HepG2 (cell line): ENCODE measurements around the gene CHST13. TPM values are rescaled to one million over a fixed set of nuclear protein-coding genes. Genes with fewer than 3 reads are reported as not detected.

Experiments used
- FOXP4 ChIP-seq: sonication (generic); formaldehyde crosslinking; IDR thresholded peaks from 2 replicates; pipeline ENCODE4 v1.4.0; 2020; ENCODE audit warnings: missing genetic modification reagents
- HDAC1 ChIP-seq: sonication (generic); formaldehyde crosslinking; IDR thresholded peaks from 2 replicates; pipeline ENCODE4 v1.5.1; 2020; ENCODE audit warnings: mild to moderate bottlenecking, missing genetic modification reagents
- JUNB ChIP-seq: sonication (generic); formaldehyde crosslinking; IDR thresholded peaks from 2 replicates; pipeline ENCODE4 v1.8.0; 2022; ENCODE audit warnings: missing genetic modification reagents, mild to moderate bottlenecking, borderline replicate concordance
- NFRKB ChIP-seq: fragments of 450-650 bp; IDR thresholded peaks from 2 replicates; pipeline ENCODE4 v1.6.1; 2017
- POGZ ChIP-seq: sonication (generic); formaldehyde crosslinking; IDR thresholded peaks from 2 replicates; pipeline ENCODE4 v1.4.0; 2020; ENCODE audit warnings: mild to moderate bottlenecking, missing genetic modification reagents
- RBFOX2 ChIP-seq: fragments of 200-400 bp; formaldehyde crosslinking; IDR thresholded peaks from 2 replicates; pipeline ENCODE4 v1.6.1; 2017; ENCODE audit warnings: low read depth, mild to moderate bottlenecking, low read length
- SRY ChIP-seq: sonication (generic); formaldehyde crosslinking; IDR thresholded peaks from 2 replicates; pipeline ENCODE4 v1.8.0; 2022; ENCODE audit warnings: mild to moderate bottlenecking, missing genetic modification reagents
- UBTF ChIP-seq: sonication (generic); formaldehyde crosslinking; IDR thresholded peaks from 2 replicates; pipeline ENCODE4 v1.4.0; 2020; ENCODE audit warnings: mild to moderate bottlenecking, missing genetic modification reagents
- ZBTB49 ChIP-seq: sonication (generic); formaldehyde crosslinking; IDR thresholded peaks from 2 replicates; pipeline ENCODE4 v1.4.0; 2020; ENCODE audit warnings: missing genetic modification reagents, borderline replicate concordance
- ZMAT5 ChIP-seq: sonication (generic); formaldehyde crosslinking; IDR thresholded peaks from 2 replicates; pipeline ENCODE4 v1.5.0; 2020; ENCODE audit warnings: mild to moderate bottlenecking, low read depth, missing genetic modification reagents, borderline replicate concordance
- ZNF253 ChIP-seq: sonication (generic); formaldehyde crosslinking; IDR thresholded peaks from 2 replicates; pipeline ENCODE4 v1.8.0; 2022; ENCODE audit warnings: mild to moderate bottlenecking, missing genetic modification reagents, borderline replicate concordance
- ZNF263 ChIP-seq: sonication (generic); formaldehyde crosslinking; IDR thresholded peaks from 2 replicates; pipeline ENCODE4 v1.4.0; 2020; ENCODE audit warnings: missing genetic modification reagents
- ZNF292 ChIP-seq: sonication (generic); formaldehyde crosslinking; IDR thresholded peaks from 2 replicates; pipeline ENCODE4 v1.8.1; 2022; ENCODE audit warnings: mild to moderate bottlenecking, low read depth, missing genetic modification reagents, borderline replicate concordance
- ZNF383 ChIP-seq: sonication (generic); formaldehyde crosslinking; IDR thresholded peaks from 2 replicates; pipeline ENCODE4 v1.4.0; 2020; ENCODE audit warnings: missing genetic modification reagents, mild to moderate bottlenecking, borderline replicate concordance
- ZNF747 ChIP-seq: sonication (generic); formaldehyde crosslinking; IDR thresholded peaks from 2 replicates; pipeline ENCODE4 v1.8.1; 2023; ENCODE audit warnings: missing genetic modification reagents, mild to moderate bottlenecking, borderline replicate concordance
- ZSCAN25 ChIP-seq: sonication (generic); formaldehyde crosslinking; IDR thresholded peaks from 2 replicates; pipeline ENCODE4 v1.8.0; 2022; ENCODE audit warnings: mild to moderate bottlenecking, missing genetic modification reagents
- polyA plus RNA-seq, 8 experiments: library from polyadenylated mRNA; depleted of rRNA in 3 of 8; stranded (reverse) in 7 of 8; unstranded in 1 of 8; fragments of >200 nt; fragmentation: Illumina TruSeq in 4 of 8; extraction: Trizol in 4 of 8; gene quantifications; 2 replicates each; pipeline versions ENCODE4 v1.2.1 to v1.2.3, GENCODE V29; 2011 to 2016; ENCODE audit warnings: low read depth in 4 of 8, missing spikeins in 1 of 8, mixed read lengths in 1 of 8; ENCODE audit not compliant: insufficient read depth in 1 of 8
- total RNA-seq, 5 experiments: library from RNA; depleted of rRNA; stranded (reverse); fragments of >200 nt; fragmentation: Illumina TruSeq; extraction: Trizol; gene quantifications; 2 replicates each; pipeline ENCODE4 v1.2.3, GENCODE V29; 2016; ENCODE audit warnings: low read depth in 1 of 5
- TF ChIP-seq, protein P1 (sequence below): sonication (generic); formaldehyde crosslinking; IDR thresholded peaks from 2 replicates; pipeline ENCODE4 v1.4.0; 2020; ENCODE audit warnings: missing genetic modification reagents, borderline replicate concordance

CHST13 gene
- total and polyA plus RNA-seq, 2 of the 13 experiments (the other 11 are each of a cell fraction or from before 2014, with no cell fraction given) = 32.0 to 43.1 TPM

DNA sequence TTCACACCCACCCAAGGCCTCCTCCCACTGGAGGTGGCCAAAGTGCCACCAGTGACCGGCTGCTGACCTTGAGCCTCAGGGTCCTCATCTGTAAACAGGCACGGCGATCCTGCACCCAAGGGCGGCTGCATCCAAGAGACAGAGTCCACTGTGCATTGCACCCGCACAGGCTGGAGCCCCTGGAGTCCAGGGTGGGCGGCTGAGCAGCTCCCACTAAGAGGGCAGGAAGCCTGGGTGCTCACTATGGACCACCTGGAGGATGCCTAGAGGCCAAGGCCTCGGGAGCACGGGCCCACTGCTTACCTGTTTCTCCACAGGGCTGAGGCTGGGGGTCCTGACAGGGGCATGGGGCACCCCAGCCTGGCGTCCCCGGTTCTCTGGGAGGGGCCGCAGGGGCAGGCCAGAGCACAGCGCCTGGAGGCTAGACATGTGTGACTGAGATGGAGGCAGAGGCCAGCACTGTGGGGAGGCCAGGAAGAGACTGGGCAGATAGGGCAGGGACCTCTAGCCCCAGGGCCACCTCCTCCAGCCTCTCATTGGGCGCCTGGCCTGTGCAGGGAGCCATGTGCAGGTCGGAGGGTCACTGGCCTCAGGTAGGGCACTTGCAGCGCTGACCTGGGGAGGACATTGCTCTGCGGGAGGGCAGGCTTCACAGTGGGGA lies 6.5 kb upstream of the CHST13 start, which contains the start of gene UROC1 (continued):
- no peak; the same call in 1 of the 2 replicates for TF ChIP-seq ZNF292 (CRISPR knock-in tag)
- no peak for TF ChIP-seq JUNB (CRISPR knock-in tag)
- TF ChIP-seq ZSCAN25 = peak; percentile 30; the same call in 1 of the 2 replicates
- TF ChIP-seq, protein P1, sequence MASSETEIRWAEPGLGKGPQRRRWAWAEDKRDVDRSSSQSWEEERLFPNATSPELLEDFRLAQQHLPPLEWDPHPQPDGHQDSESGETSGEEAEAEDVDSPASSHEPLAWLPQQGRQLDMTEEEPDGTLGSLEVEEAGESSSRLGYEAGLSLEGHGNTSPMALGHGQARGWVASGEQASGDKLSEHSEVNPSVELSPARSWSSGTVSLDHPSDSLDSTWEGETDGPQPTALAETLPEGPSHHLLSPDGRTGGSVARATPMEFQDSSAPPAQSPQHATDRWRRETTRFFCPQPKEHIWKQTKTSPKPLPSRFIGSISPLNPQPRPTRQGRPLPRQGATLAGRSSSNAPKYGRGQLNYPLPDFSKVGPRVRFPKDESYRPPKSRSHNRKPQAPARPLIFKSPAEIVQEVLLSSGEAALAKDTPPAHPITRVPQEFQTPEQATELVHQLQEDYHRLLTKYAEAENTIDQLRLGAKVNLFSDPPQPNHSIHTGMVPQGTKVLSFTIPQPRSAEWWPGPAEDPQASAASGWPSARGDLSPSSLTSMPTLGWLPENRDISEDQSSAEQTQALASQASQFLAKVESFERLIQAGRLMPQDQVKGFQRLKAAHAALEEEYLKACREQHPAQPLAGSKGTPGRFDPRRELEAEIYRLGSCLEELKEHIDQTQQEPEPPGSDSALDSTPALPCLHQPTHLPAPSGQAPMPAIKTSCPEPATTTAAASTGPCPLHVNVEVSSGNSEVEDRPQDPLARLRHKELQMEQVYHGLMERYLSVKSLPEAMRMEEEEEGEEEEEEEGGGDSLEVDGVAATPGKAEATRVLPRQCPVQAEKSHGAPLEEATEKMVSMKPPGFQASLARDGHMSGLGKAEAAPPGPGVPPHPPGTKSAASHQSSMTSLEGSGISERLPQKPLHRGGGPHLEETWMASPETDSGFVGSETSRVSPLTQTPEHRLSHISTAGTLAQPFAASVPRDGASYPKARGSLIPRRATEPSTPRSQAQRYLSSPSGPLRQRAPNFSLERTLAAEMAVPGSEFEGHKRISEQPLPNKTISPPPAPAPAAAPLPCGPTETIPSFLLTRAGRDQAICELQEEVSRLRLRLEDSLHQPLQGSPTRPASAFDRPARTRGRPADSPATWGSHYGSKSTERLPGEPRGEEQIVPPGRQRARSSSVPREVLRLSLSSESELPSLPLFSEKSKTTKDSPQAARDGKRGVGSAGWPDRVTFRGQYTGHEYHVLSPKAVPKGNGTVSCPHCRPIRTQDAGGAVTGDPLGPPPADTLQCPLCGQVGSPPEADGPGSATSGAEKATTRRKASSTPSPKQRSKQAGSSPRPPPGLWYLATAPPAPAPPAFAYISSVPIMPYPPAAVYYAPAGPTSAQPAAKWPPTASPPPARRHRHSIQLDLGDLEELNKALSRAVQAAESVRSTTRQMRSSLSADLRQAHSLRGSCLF (CRISPR knock-in tag) = no peak
- no peak for TF ChIP-seq NFRKB
- TF ChIP-seq ZNF263 = peak; percentile 12; the same call in 1 of the 2 replicates
- peak; percentile 83 for TF ChIP-seq HDAC1 (CRISPR knock-in tag)
- TF ChIP-seq ZNF747 = no peak
- peak; percentile 77 for TF ChIP-seq FOXP4 (CRISPR knock-in tag)
- no peak for TF ChIP-seq ZBTB49
- peak; percentile 45 for TF ChIP-seq RBFOX2
- peak; percentile 83; the same call in 1 of the 2 replicates for TF ChIP-seq ZNF383 (CRISPR knock-in tag)
- 0 out of 2 replicates have a peak, but pooled peaks have one; percentile 18 for TF ChIP-seq SRY (CRISPR knock-in tag)
- no peak for TF ChIP-seq ZNF253
- no peak for TF ChIP-seq ZMAT5
- TF ChIP-seq POGZ (CRISPR knock-in tag) = no peak
- TF ChIP-seq UBTF (CRISPR knock-in tag) = peak; percentile 23; the same call in 1 of the 2 replicates
